GM23338 (cell line): Measurements from ENCODE around the gene GMPPB. TPM values are rescaled to one million over a fixed set of nuclear protein-coding genes. Genes with fewer than 3 reads are reported as not detected.

Source experiments
- ATAC-seq: fragments of 200-7000 bp; cut with Tn5 transposase; 3 replicates; pipeline ENCODE4 v1.9.1; 2020
- DNase-seq: peaks from one replicate; pipeline ENCODE4 v3.0.0-alpha.2; 2015; ENCODE audit warnings: low spot score
- H2AFZ ChIP-seq: fragments of 200-600 bp; sonication (generic); 2 replicates; pipeline ENCODE4 v1.8.0; 2016; ENCODE audit warnings: antibody characterized with exemption, mild to moderate bottlenecking, moderate library complexity
- H3F3A ChIP-seq: fragments of 200-600 bp; sonication (generic); replicated peaks from 2 replicates; pipeline ENCODE4 v1.8.0; 2017; ENCODE audit warnings: antibody characterized with exemption, mixed run types, low read depth
- H3K27ac ChIP-seq: fragments of 200-600 bp; sonication (generic); 2 replicates; pipeline ENCODE4 v1.6.1; 2016; ENCODE audit warnings: low read depth
- H3K27me3 ChIP-seq: fragments of 200-600 bp; sonication (generic); 2 replicates; pipeline ENCODE4 v1.8.0; 2016; ENCODE audit warnings: mild to moderate bottlenecking, mixed run types, moderate library complexity; ENCODE audit not compliant: insufficient read depth
- H3K36me3 ChIP-seq: fragments of 200-600 bp; sonication (generic); 2 replicates; pipeline ENCODE4 v1.8.0; 2016; ENCODE audit warnings: mild to moderate bottlenecking; ENCODE audit not compliant: insufficient read depth
- H3K4me1 ChIP-seq: fragments of 200-600 bp; sonication (generic); 2 replicates; pipeline ENCODE4 v1.8.0; 2016; ENCODE audit warnings: mild to moderate bottlenecking, moderate library complexity; ENCODE audit not compliant: insufficient read depth
- H3K4me2 ChIP-seq: fragments of 200-600 bp; sonication (generic); 2 replicates; pipeline ENCODE4 v1.7.1; 2017; ENCODE audit warnings: mixed run types
- H3K4me3 ChIP-seq: fragments of 200-600 bp; sonication (generic); 2 replicates; pipeline ENCODE4 v1.6.1; 2016; ENCODE audit warnings: mixed run types
- H3K79me2 ChIP-seq: fragments of 200-600 bp; sonication (generic); replicated peaks from 2 replicates; pipeline ENCODE4 v1.8.0; 2017; ENCODE audit warnings: mild to moderate bottlenecking; ENCODE audit not compliant: insufficient read depth
- H3K9me2 ChIP-seq: fragments of 200-600 bp; sonication (generic); 2 replicates; pipeline ENCODE4 v1.8.0; 2017; ENCODE audit not compliant: insufficient read depth
- H4K20me1 ChIP-seq: fragments of 200-600 bp; sonication (generic); replicated peaks from 2 replicates; pipeline ENCODE4 v1.8.0; 2017; ENCODE audit warnings: mild to moderate bottlenecking; ENCODE audit not compliant: insufficient read depth
- H3K27ac Mint-ChIP-seq: 2 replicates; pipeline ENCODE4 v1.8.0; 2020; ENCODE audit warnings: inconsistent platforms, mild to moderate bottlenecking, moderate library complexity, mixed read lengths
- H3K27me3 Mint-ChIP-seq: 3 replicates; pipeline ENCODE4 v1.8.0; 2022; ENCODE audit warnings: low read depth, mild to moderate bottlenecking, moderate library complexity, mixed read lengths, inconsistent platforms; ENCODE audit not compliant: insufficient read depth, poor library complexity
- H3K36me3 Mint-ChIP-seq: 3 replicates; pipeline ENCODE4 v1.8.0; 2021; ENCODE audit warnings: low read depth, mild to moderate bottlenecking, inconsistent platforms, moderate library complexity, mixed read lengths
- H3K4me1 Mint-ChIP-seq: 3 replicates; pipeline ENCODE4 v1.8.0; 2020; ENCODE audit warnings: mild to moderate bottlenecking, inconsistent platforms, mixed read lengths
- H3K4me3 Mint-ChIP-seq: 3 replicates; pipeline ENCODE4 v1.8.0; 2021; ENCODE audit warnings: moderate library complexity, mild to moderate bottlenecking, inconsistent platforms, mixed read lengths
- H3K9me3 Mint-ChIP-seq: 3 replicates; pipeline ENCODE4 v1.8.0; 2020; ENCODE audit warnings: moderate library complexity, mild to moderate bottlenecking, inconsistent platforms, mixed read lengths
- CREB1 ChIP-seq: fragments of 250-450 bp; sonication (Bioruptor Pico); IDR thresholded peaks from 2 replicates; pipeline ENCODE4 v1.5.0; 2020; ENCODE audit warnings: low read depth, mild to moderate bottlenecking, moderate library complexity
- CTCF ChIP-seq, 2 experiments: fragments of 200-600 bp in 1 of 2; sonication (generic) in 1 of 2; conservative IDR thresholded peaks; 2 replicates each; pipeline versions ENCODE4 v1.5.1 to v1.6.1; 2016 to 2017; ENCODE audit warnings: antibody characterized with exemption in 2 of 2, low read depth in 2 of 2, mild to moderate bottlenecking in 2 of 2, moderate library complexity in 1 of 2
- ETS1 ChIP-seq: IDR thresholded peaks from 2 replicates; pipeline ENCODE4 v1.6.1; 2016; ENCODE audit warnings: antibody characterized with exemption
- EZH2 ChIP-seq: fragments of 200-600 bp; sonication (generic); IDR thresholded peaks from one replicate; pipeline ENCODE4 v1.8.0; 2017; ENCODE audit warnings: antibody characterized with exemption, mild to moderate bottlenecking, low read depth; ENCODE audit not compliant: unreplicated experiment
- EZH2phosphoT487 ChIP-seq: fragments of 200-600 bp; sonication (generic); IDR thresholded peaks from one replicate; pipeline ENCODE4 v1.8.1; 2018; ENCODE audit warnings: antibody characterized with exemption; ENCODE audit not compliant: unreplicated experiment
- JUNB ChIP-seq: IDR thresholded peaks from one replicate; pipeline ENCODE4 v1.6.1; 2016; ENCODE audit warnings: antibody characterized with exemption; ENCODE audit not compliant: unreplicated experiment
- NANOG ChIP-seq: IDR thresholded peaks from 2 replicates; pipeline ENCODE4 v1.6.1; 2016; ENCODE audit warnings: antibody characterized with exemption, borderline replicate concordance
- POLR2AphosphoS5 ChIP-seq: IDR thresholded peaks from 2 replicates; pipeline ENCODE4 v1.6.1; 2016; ENCODE audit warnings: antibody characterized with exemption, low read depth
- REST ChIP-seq: IDR thresholded peaks from one replicate; pipeline ENCODE4 v1.6.1; 2018; ENCODE audit warnings: antibody characterized with exemption; ENCODE audit not compliant: unreplicated experiment
- STAT1 ChIP-seq: IDR thresholded peaks from one replicate; pipeline ENCODE4 v1.6.1; 2016; ENCODE audit warnings: antibody characterized with exemption; ENCODE audit not compliant: unreplicated experiment
- ZNF114 ChIP-seq: fragments of 250-450 bp; sonication (Bioruptor Pico); IDR thresholded peaks from 2 replicates; pipeline ENCODE4 v1.5.0; 2020; ENCODE audit warnings: mild to moderate bottlenecking, moderate library complexity
- ZNF331 ChIP-seq: fragments of 250-450 bp; sonication (Bioruptor Pico); IDR thresholded peaks from 2 replicates; pipeline ENCODE4 v1.5.0; 2020; ENCODE audit warnings: low read depth, mild to moderate bottlenecking, moderate library complexity
- ZNF462 ChIP-seq: fragments of 250-450 bp; sonication (Bioruptor Pico); IDR thresholded peaks from 2 replicates; pipeline ENCODE4 v1.5.0; 2020; ENCODE audit warnings: mild to moderate bottlenecking, moderate library complexity
- polyA plus RNA-seq: library from polyadenylated mRNA; unstranded; fragments of >200 nt; fragmentation: Nextera tagmentation; extraction: Ambion mirVana; gene quantifications from 2 replicates; pipeline ENCODE4 v1.2.1, GENCODE V29; 2016
- total RNA-seq: library from RNA; depleted of rRNA; stranded (reverse); fragments of >200 nt; shearing (Covaris generic); gene quantifications from 2 replicates; pipeline ENCODE4 v1.2.3, GENCODE V29; 2014

GMPPB gene
- total and polyA plus RNA-seq, 2 experiments from 2014 or later = 10.2 to 36.1 TPM

- Mint-ChIP-seq H3K9me3 (no peaks in the 10 kb centered on the region), H3K4me3 (no peak overlapping the region), H3K27ac (no peak overlapping the region), H3K4me1 (peaks cover 5% of the 10 kb centered on the region; the same call in 1 of the 3 replicates), H3K27me3 (peaks cover 17% of the 10 kb centered on the region), H3K36me3 (peaks cover 6% of the 10 kb centered on the region; the same call in 1 of the 3 replicates)
- H2AFZ ChIP-seq = no peak overlapping the region
- H3K4me3 ChIP-seq = no peak overlapping the region
- TF ChIP-seq POLR2AphosphoS5 (no peak), ZNF462 (CRISPR knock-in tag) (no peak), STAT1 (no peak), ETS1 (no peak), ZNF114 (CRISPR knock-in tag) (no peak), CTCF (conservative IDR thresholded peaks at IDR 0.05; ENCODE audit: low read depth in 2 of 2) (no peak), EZH2phosphoT487 (no peak), REST (no peak), EZH2 (no peak), NANOG (no peak), CREB1 (CRISPR knock-in tag) (no peak), ZNF331 (CRISPR knock-in tag) (no peak), JUNB (no peak)
- H3K9me2 ChIP-seq = no peaks in the 10 kb centered on the region
- no peaks in the 10 kb centered on the region for H3K27me3 ChIP-seq
- H4K20me1 ChIP-seq = peaks cover 6% of the 10 kb centered on the region; the same call in 1 of the 2 replicates
- no peaks in the 10 kb centered on the region for H3F3A ChIP-seq
- H3K36me3 ChIP-seq = no peaks in the 10 kb centered on the region
- no peaks in the 10 kb centered on the region for H3K4me1 ChIP-seq
- ATAC-seq (peak; percentile 36), DNase-seq (peak; percentile 34)
- H3K27ac ChIP-seq = no peak overlapping the region
- no peaks in the 10 kb centered on the region for H3K79me2 ChIP-seq
- no peak overlapping the region for H3K4me2 ChIP-seq
Observed at GRCh38 chr3:49712631-49713317, 11.0 kb downstream of the GMPPB start.
